GM12878 (cell line): ENCODE measurements around the gene TACC2. TPM values are rescaled to one million over a fixed set of nuclear protein-coding genes. Genes with fewer than 3 reads are reported as not detected.

Experiments
- CBX3 ChIP-seq: fragments of 200-600 bp; sonication (generic); IDR thresholded peaks from 2 replicates; pipeline ENCODE4 v1.6.1; 2016; ENCODE audit warnings: low read depth, borderline replicate concordance
- ELK1 ChIP-seq: IDR thresholded peaks from 2 replicates; pipeline ENCODE4 v1.6.1; 2012; ENCODE audit warnings: low read depth, low read length, improper control_type of control experiment
- KDM1A ChIP-seq: fragments of 200-600 bp; sonication (generic); IDR thresholded peaks from 2 replicates; pipeline ENCODE4 v1.6.1; 2016; ENCODE audit warnings: borderline replicate concordance
- RELB ChIP-seq: fragments of 450-650 bp; IDR thresholded peaks from 2 replicates; pipeline ENCODE4 v1.6.1; 2017; ENCODE audit warnings: low read depth, mild to moderate bottlenecking, moderate library complexity
- REST ChIP-seq: IDR thresholded peaks from 2 replicates; pipeline ENCODE4 v1.6.1; 2012; ENCODE audit warnings: mild to moderate bottlenecking, low read depth, low read length
- TBL1XR1 ChIP-seq: IDR thresholded peaks from 2 replicates; pipeline ENCODE4 v1.6.1; 2012; ENCODE audit warnings: low read depth, low read length, improper control_type of control experiment
- USF2 ChIP-seq: IDR thresholded peaks from 2 replicates; pipeline ENCODE4 v1.6.1; 2011; ENCODE audit warnings: low read depth, low read length, improper control_type of control experiment, borderline replicate concordance
- ZBTB11 ChIP-seq: fragments of 450-650 bp; formaldehyde crosslinking; IDR thresholded peaks from 2 replicates; pipeline ENCODE4 v1.5.0; 2022; ENCODE audit warnings: mild to moderate bottlenecking, missing genetic modification characterization
- polyA plus RNA-seq, 11 experiments: library from polyadenylated mRNA; depleted of rRNA in 4 of 11; unstranded in 6 of 11; stranded (reverse) in 5 of 11; fragments of >200 nt; fragmentation: Nextera tagmentation in 4 of 11; fragmentation: Illumina TruSeq in 1 of 11; extraction: Ambion mirVana in 4 of 11; extraction: Trizol in 1 of 11; gene quantifications; 1 replicate in 1 of 11; 2 replicates in 10 of 11; pipeline versions ENCODE4 v1.2.1 to v1.2.3, GENCODE V29; 2011 to 2016; ENCODE audit warnings: inconsistent platforms in 2 of 11, missing spikeins in 2 of 11, low read depth in 1 of 11
- total RNA-seq, 4 experiments: library from RNA; depleted of rRNA in 3 of 4; stranded (reverse); fragments of >200 nt in 3 of 4; fragmentation: Illumina TruSeq in 1 of 4; extraction: Trizol in 1 of 4; gene quantifications; 2 replicates each; pipeline versions ENCODE4 v1.2.1 to v1.2.3, GENCODE V29; 2013 to 2021

TACC2 gene
- total and polyA plus RNA-seq, 10 of the 15 experiments (the other 5 are each of a cell fraction or from before 2014, with no cell fraction given): 0.07 to 0.64 (median 0.13) TPM; not detected in 5

- TF ChIP-seq ZBTB11 (CRISPR knock-in tag) (no peak), KDM1A (no peak), TBL1XR1 (no peak), USF2 (no peak), CBX3 (no peak), RELB (no peak), ELK1 (no peak), REST (no peak)
Measured at GRCh38 chr10:122244001-122244975, 255.3 kb downstream of the TACC2 start (continued).
